ENCODE measurements around the gene OPCML.

The OPCML gene

GRCh38 chr11:132850266-132850665 lies 682.0 kb downstream of the OPCML start:
- DNase-seq (ENCODE audit: low read depth) = no peak

- DNase-seq (ENCODE audit: low read depth) = no peak
Observed at GRCh38 chr11:132848336-132848735, 684.0 kb downstream of the OPCML start.

GRCh38 chr11:132846075-132846474 lies 686.2 kb downstream of the OPCML start:
- DNase-seq (ENCODE audit: low read depth) = no peak

GRCh38 chr11:132844956-132845696 lies 687.2 kb downstream of the OPCML start:
- peak; percentile 73 for DNase-seq (ENCODE audit: low read depth)

- DNase-seq (ENCODE audit: low read depth) = no peak
Observed at GRCh38 chr11:132840660-132841059, 691.6 kb downstream of the OPCML start.

- DNase-seq (ENCODE audit: low read depth) = no peak
Observed at GRCh38 chr11:132840191-132840590, 692.1 kb downstream of the OPCML start.

DNA sequence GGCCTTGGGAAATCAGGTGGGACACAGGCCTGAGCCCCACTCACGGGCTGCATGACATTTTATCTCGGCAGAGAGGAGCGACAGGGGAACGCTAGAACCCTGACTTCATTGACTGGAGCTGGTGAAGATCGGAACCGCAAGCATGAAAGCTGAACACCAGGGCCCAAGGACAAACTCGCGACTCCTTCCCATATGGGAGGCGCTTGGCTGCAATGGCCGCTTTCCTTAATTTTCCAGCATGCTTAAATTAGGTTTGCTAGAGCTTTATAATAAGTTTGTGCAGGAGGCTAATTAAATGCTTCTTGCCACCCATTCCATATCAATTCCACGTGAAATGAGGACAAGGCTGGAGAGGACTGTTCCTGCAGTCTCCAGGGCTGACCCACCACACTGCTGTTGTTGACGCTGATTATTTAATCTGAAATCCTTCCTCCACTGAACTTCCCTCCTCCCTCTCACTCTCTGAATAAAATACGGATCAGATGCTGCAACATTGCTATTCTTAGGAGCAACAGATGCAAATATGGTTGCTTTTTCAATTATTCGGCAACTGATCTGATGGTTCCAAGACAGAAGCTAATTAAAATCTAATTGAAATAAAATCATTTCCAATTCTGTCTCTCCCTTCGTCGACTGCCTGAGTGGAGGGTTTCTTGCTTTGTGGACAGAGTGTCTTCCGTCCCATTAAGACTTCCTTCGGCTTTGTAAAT lies 692.9 kb downstream of the OPCML start:
- no peak for DNase-seq (ENCODE audit: low read depth)

- no peak for DNase-seq (ENCODE audit: low read depth)
Observed at GRCh38 chr11:132838627-132839026, 693.7 kb downstream of the OPCML start.

DNA sequence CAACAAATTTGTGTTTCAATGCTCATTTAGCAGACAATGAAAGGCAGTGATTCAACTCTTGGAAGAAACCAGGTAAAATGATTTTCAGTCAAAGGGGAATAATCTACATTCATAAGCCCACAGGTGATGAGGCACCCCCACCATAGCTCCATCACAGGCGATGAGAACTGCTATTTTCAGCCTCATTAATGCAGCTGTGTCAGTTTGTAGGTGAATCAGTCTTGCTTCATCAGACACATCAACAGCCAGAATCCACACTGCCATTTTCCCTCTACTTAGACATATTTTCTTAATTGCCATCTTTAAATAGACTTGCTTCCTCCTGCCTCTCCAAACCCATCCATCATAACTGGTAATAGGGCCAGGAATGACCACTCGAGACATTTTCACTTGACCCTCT lies 701.0 kb downstream of the OPCML start:
- no peak for DNase-seq (ENCODE audit: low read depth)

GRCh38 chr11:132824642-132825041 lies 707.7 kb downstream of the OPCML start:
- DNase-seq (ENCODE audit: low read depth) = no peak

GRCh38 chr11:132822276-132822675 lies 710.0 kb downstream of the OPCML start:
- no peak for DNase-seq (ENCODE audit: low read depth)

DNA sequence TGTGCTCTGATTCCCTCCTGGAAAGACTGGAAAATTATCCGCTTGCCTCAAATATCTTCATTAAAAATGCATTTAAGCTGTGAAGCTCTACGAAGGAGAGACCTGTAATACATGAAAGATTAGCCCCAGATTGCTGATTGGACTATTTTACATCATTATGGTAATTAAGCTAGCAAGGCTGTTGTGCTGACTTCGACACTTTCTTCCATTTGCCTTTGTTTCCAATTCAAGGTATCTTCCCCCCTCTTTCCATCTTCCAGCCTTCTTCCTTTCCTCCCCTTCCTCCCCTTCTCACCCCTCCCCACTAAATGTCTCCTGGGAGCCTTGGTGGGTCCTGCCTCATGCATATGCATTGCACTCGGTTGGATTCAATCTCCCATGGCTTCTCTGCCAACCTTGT lies 710.8 kb downstream of the OPCML start:
- DNase-seq (ENCODE audit: low read depth) = no peak

GRCh38 chr11:132821014-132821413 lies 711.3 kb downstream of the OPCML start:
- peak; percentile 13 for DNase-seq (ENCODE audit: low read depth)

- DNase-seq (ENCODE audit: low read depth) = no peak
Observed at GRCh38 chr11:132818951-132819350, 713.4 kb downstream of the OPCML start.

DNA sequence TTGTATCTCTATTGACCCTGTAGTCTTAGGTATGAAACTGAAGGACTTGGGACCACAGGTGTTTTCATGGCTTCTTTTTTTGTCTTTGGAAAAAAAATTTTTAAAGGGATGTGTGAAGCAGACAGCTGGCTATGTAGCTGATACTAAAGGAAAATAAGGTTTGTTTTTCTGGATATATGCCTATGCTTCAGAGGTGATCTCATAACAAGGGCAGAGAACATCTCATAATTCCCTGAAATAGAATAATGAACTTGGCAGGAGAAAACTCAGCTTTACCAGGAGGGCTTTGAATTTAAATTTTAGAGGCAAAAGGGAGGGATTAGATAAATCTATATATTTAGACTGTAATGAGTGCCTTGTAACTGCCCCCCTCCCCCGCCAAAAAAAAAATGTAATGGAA lies 714.9 kb downstream of the OPCML start:
- no peak for DNase-seq (ENCODE audit: low read depth)

DNA sequence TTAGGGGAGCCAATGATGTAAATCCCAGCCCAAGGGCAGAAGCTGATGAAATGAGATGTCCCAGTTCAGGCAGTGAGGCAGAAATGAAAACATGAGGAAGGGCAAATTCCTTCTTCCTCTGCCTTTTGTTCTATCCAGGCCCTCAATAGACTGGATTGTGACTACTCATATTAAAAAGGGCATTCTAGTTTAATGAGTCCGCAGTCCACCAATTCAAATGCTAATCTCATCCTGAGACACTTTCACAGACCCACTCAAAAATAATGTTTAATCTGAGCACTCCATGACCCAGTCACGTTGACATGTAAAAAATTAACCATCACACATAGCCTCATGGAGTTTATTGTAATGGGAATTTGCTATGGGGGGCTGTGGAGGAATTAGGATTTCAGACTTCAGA lies 717.9 kb downstream of the OPCML start:
- DNase-seq (ENCODE audit: low read depth) = no peak

GRCh38 chr11:132811649-132812048 lies 720.7 kb downstream of the OPCML start:
- no peak for DNase-seq (ENCODE audit: low read depth)

DNA sequence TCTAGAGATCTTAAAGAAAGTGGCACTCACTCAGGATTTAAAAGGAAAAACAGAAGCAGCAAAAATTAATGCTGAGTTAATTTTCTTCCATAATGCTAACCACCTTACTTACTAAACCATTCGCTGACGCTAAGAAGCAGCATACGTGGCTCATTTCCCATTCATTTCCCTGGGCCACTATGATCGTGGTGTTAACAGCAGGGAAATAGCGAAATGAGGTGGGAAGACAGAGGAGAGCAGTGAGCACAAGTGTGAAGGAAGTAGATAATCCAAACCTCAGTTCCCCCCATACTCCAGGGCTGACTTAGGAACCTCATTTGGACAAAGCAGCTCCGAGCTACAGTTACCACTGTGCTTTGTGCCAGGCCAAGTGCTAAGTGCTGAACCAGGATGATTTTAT lies 723.2 kb downstream of the OPCML start:
- no peak for DNase-seq (ENCODE audit: low read depth)

- no peak for DNase-seq (ENCODE audit: low read depth)
Observed at GRCh38 chr11:132804258-132804657, 728.0 kb downstream of the OPCML start.

DNA sequence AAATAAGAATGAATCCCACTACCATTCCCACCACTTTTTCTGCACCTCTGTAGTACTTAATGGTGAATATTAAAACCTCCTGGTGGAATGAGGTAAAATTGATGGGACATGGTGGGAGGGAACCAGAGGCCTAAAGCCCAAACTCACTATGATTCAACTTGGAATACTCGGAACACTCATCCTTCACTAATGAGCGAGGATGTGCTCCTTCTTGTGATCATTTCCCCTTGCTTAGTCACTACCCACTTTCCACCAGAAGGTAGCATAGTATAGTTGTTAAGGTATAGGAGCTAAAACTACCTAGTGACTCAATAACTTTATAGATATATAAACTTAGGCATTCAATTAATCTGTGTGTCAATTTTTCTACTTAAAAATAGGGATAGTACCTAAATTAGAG lies 728.9 kb downstream of the OPCML start:
- DNase-seq (ENCODE audit: low read depth) = peak; percentile 53

GRCh38 chr11:132802947-132803346 lies 729.4 kb downstream of the OPCML start:
- DNase-seq (ENCODE audit: low read depth) = no peak

DNA sequence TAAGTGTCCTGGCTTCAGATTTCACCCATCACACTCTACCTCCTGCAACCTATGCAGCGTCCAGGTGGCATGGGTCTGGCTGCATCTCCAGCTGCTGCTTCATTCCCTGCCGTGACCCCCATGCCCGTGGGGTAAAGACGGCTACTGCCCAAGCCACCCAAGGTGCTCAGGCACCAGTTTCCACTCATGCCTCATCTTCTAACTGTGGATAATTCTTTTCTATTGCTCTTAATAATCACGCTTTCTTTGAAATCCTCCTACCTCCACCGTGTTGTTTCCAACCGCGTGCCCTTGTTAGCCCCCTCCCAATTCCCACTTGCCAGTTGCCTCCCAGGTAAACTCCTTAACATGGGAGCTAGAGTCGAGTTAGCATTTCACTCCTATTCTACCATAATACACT lies 738.5 kb downstream of the OPCML start:
- DNase-seq (ENCODE audit: low read depth) = no peak

DNA sequence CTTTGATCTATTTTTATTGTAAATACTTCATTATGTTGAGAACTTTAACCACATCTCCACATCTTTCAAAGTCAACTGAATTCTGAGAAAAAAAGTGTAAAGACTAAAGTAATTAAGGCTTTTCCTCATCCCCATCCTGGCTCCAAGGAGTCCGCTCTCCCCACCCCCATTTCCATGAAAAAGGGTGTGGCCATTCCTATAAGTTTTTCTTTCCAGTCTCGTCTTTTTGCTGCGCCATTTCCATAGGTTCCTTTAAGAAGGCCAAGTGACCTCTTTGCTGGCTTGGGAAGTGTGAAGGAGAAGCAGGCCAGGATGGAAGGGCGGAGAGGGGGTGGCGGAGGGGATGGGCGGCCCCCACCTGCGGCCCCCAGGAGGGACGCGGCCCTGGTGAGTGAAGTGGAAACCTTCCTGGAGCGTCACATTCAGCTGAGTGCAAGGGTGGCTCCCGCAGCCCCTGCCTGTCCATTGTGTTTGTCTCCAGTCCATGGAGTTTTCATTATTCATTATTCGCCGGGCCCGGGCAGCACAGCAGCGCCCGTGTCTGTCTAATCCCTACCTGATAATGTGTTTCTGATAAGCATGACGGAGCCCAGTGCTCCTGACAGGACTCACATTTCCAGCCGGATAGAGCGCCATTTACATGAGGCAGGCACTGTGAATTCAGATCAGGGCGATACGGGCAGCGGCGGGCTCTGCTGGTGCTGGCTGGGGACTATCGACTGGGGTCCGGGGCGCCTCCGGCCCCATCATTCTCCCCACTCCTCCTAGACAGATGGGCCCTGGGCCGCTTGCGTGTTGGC lies 739.8 kb downstream of the OPCML start:
- no peak for DNase-seq (ENCODE audit: low read depth)

All from HS-5 (cell line).